SK-N-SH treated with all-trans-retinoic acid at 6 μM for 48 hours (cell line): ENCODE data around the gene TEN1.

ENCODE experiments used
- ATAC-seq: fragments of 200-7000 bp; cut with Tn5 transposase; 3 replicates; pipeline ENCODE4 v1.9.1; 2020; ENCODE audit warnings: mild to moderate bottlenecking, moderate library complexity
- ARNTL ChIP-seq: fragments of 450-650 bp; formaldehyde crosslinking; IDR thresholded peaks from 2 replicates; pipeline ENCODE4 v1.5.0; 2020; ENCODE audit warnings: low read depth, mild to moderate bottlenecking, moderate library complexity, borderline replicate concordance
- CSDC2 ChIP-seq: fragments of 250-450 bp; sonication (Bioruptor Pico); IDR thresholded peaks from 2 replicates; pipeline ENCODE4 v1.5.0; 2020; ENCODE audit warnings: mild to moderate bottlenecking, moderate library complexity
- ESRRG ChIP-seq: fragments of 250-450 bp; sonication (Bioruptor Pico); IDR thresholded peaks from 2 replicates; pipeline ENCODE4 v1.6.1; 2021; ENCODE audit warnings: mild to moderate bottlenecking
- GLIS3 ChIP-seq: fragments of 250-450 bp; sonication (Bioruptor Pico); IDR thresholded peaks from 2 replicates; pipeline ENCODE4 v1.5.0; 2020; ENCODE audit warnings: mild to moderate bottlenecking, moderate library complexity
- ISL1 ChIP-seq: fragments of 250-450 bp; sonication (Bioruptor Pico); IDR thresholded peaks from 2 replicates; pipeline ENCODE4 v2.1.2; 2022; ENCODE audit warnings: mild to moderate bottlenecking, moderate library complexity
- OSR1 ChIP-seq: fragments of 250-450 bp; sonication (Bioruptor Pico); IDR thresholded peaks from 2 replicates; pipeline ENCODE4 v1.8.0; 2022; ENCODE audit warnings: moderate library complexity, mild to moderate bottlenecking, inconsistent platforms
- PPARA ChIP-seq: fragments of 250-450 bp; sonication (Bioruptor Pico); IDR thresholded peaks from 2 replicates; pipeline ENCODE4 v1.5.0; 2020; ENCODE audit warnings: mild to moderate bottlenecking, borderline replicate concordance
- RARB ChIP-seq: fragments of 250-450 bp; sonication (Bioruptor Pico); IDR thresholded peaks from 2 replicates; pipeline ENCODE4 v1.8.0; 2021; ENCODE audit warnings: mild to moderate bottlenecking, moderate library complexity
- SNAI2 ChIP-seq: fragments of 250-450 bp; sonication (Bioruptor Pico); IDR thresholded peaks from 2 replicates; pipeline ENCODE4 v1.5.0; 2020; ENCODE audit warnings: mild to moderate bottlenecking, moderate library complexity
- TCF4 ChIP-seq: fragments of 250-450 bp; sonication (Bioruptor Pico); IDR thresholded peaks from 2 replicates; pipeline ENCODE4 v1.8.0; 2021; ENCODE audit warnings: mild to moderate bottlenecking, moderate library complexity, borderline replicate concordance
- TOX ChIP-seq: fragments of 250-450 bp; sonication (Bioruptor Pico); IDR thresholded peaks from 2 replicates; pipeline ENCODE4 v1.8.0; 2021; ENCODE audit warnings: mild to moderate bottlenecking, moderate library complexity, borderline replicate concordance
- ZC3H10 ChIP-seq: fragments of 250-450 bp; sonication (Bioruptor Pico); IDR thresholded peaks from 2 replicates; pipeline ENCODE4 v1.5.1; 2021; ENCODE audit warnings: mild to moderate bottlenecking, moderate library complexity
- ZFP30 ChIP-seq: fragments of 450-650 bp; formaldehyde crosslinking; IDR thresholded peaks from 2 replicates; pipeline ENCODE4 v1.5.0; 2022; ENCODE audit warnings: mild to moderate bottlenecking, moderate library complexity
- ZNF70 ChIP-seq: fragments of 450-650 bp; formaldehyde crosslinking; IDR thresholded peaks from 2 replicates; pipeline ENCODE4 v1.5.0; 2020; ENCODE audit warnings: mild to moderate bottlenecking, moderate library complexity
- ZNF8 ChIP-seq: fragments of 450-650 bp; formaldehyde crosslinking; IDR thresholded peaks from 2 replicates; pipeline ENCODE4 v1.5.0; 2020; ENCODE audit warnings: mild to moderate bottlenecking, moderate library complexity
- TF ChIP-seq, protein P1 (sequence below): fragments of 250-450 bp; sonication (Bioruptor Pico); IDR thresholded peaks from 2 replicates; pipeline ENCODE4 v1.5.0; 2020; ENCODE audit warnings: mild to moderate bottlenecking, moderate library complexity
- TF ChIP-seq, protein P2 (sequence below): fragments of 250-450 bp; sonication (Bioruptor Pico); IDR thresholded peaks from 2 replicates; pipeline ENCODE4 v1.8.0; 2020; ENCODE audit warnings: mild to moderate bottlenecking, moderate library complexity, borderline replicate concordance
- TF ChIP-seq, protein P3 (sequence below): fragments of 250-450 bp; sonication (Bioruptor Pico); IDR thresholded peaks from 2 replicates; pipeline ENCODE4 v1.5.1; 2021; ENCODE audit warnings: mild to moderate bottlenecking, moderate library complexity
- TF ChIP-seq, protein P4 (sequence below): fragments of 250-450 bp; sonication (Bioruptor Pico); IDR thresholded peaks from 2 replicates; pipeline ENCODE4 v1.8.0; 2021; ENCODE audit warnings: low read depth, mild to moderate bottlenecking, moderate library complexity, borderline replicate concordance
- TF ChIP-seq, protein P5 (sequence below): fragments of 250-450 bp; sonication (Bioruptor Pico); IDR thresholded peaks from 2 replicates; pipeline ENCODE4 v1.5.1; 2020; ENCODE audit warnings: low read depth, mild to moderate bottlenecking, moderate library complexity

The TEN1 gene

DNA sequence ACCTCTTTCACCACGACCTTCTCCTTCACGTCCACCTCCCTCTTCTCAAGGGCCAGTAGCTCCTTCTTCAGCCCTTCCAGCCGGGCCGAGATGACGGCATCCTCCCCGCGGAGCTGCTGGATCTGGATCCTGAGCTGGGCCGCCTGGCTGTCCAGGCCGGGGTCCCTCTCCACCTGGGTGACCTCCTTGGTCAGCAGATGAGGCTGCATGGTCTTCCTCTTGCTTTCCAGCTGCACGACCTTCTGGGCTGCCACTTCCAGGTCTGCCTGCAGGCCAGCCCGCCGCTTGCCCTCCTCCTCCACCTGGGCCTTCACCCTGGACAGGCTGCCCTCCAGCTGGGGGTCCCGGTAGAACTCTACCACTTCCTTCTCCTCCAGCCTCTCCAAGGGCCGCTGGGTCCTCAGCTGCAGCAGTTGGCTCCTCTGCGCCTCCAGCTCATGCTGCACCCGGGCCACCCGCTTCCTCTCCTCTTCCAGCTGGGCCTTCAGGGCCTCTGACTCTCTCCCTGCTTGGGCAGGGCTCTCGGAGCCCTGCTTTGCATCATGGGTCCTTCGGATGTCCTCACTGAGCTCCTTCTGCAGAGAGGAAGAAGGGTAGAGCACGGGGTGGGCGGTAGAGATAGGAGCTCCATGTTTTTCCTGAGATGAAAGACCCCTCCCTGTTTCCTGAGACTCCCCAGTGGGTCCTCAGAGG, 31.1 kb downstream of the TEN1 start (continued):
- TF ChIP-seq, protein P1, sequence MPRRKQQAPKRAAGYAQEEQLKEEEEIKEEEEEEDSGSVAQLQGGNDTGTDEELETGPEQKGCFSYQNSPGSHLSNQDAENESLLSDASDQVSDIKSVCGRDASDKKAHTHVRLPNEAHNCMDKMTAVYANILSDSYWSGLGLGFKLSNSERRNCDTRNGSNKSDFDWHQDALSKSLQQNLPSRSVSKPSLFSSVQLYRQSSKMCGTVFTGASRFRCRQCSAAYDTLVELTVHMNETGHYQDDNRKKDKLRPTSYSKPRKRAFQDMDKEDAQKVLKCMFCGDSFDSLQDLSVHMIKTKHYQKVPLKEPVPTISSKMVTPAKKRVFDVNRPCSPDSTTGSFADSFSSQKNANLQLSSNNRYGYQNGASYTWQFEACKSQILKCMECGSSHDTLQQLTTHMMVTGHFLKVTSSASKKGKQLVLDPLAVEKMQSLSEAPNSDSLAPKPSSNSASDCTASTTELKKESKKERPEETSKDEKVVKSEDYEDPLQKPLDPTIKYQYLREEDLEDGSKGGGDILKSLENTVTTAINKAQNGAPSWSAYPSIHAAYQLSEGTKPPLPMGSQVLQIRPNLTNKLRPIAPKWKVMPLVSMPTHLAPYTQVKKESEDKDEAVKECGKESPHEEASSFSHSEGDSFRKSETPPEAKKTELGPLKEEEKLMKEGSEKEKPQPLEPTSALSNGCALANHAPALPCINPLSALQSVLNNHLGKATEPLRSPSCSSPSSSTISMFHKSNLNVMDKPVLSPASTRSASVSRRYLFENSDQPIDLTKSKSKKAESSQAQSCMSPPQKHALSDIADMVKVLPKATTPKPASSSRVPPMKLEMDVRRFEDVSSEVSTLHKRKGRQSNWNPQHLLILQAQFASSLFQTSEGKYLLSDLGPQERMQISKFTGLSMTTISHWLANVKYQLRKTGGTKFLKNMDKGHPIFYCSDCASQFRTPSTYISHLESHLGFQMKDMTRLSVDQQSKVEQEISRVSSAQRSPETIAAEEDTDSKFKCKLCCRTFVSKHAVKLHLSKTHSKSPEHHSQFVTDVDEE (CRISPR knock-in tag), result no peak
- TF ChIP-seq, all 23 proteins: peak for 0

DNA sequence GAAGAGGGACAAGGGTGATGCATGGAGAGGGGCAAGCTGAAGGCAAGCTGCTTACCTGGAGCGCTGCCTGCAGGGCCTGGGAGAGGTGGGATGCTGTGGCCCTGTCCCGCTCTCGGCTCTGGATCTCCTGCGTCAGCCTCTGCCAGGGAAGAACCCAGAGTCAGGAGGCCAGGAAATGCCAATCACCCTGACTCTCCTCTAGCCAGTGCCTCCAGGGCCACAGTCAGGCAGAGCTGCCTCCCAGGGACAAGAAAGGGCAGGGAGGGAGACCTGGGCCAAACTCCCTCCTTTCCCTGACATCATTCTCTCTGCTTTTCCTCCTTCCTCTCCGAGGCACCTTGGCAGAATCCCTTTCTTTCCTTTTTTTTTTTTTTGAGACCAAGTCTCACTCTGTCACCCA, 32.9 kb downstream of the TEN1 start:
- ATAC-seq, result no peak
- TF ChIP-seq ESRRG (CRISPR knock-in tag), result no peak
- TF ChIP-seq, protein P1 (CRISPR knock-in tag), result no peak
- TF ChIP-seq, protein P2, sequence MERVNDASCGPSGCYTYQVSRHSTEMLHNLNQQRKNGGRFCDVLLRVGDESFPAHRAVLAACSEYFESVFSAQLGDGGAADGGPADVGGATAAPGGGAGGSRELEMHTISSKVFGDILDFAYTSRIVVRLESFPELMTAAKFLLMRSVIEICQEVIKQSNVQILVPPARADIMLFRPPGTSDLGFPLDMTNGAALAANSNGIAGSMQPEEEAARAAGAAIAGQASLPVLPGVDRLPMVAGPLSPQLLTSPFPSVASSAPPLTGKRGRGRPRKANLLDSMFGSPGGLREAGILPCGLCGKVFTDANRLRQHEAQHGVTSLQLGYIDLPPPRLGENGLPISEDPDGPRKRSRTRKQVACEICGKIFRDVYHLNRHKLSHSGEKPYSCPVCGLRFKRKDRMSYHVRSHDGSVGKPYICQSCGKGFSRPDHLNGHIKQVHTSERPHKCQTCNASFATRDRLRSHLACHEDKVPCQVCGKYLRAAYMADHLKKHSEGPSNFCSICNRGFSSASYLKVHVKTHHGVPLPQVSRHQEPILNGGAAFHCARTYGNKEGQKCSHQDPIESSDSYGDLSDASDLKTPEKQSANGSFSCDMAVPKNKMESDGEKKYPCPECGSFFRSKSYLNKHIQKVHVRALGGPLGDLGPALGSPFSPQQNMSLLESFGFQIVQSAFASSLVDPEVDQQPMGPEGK (CRISPR knock-in tag), result no peak
- TF ChIP-seq, protein P3, sequence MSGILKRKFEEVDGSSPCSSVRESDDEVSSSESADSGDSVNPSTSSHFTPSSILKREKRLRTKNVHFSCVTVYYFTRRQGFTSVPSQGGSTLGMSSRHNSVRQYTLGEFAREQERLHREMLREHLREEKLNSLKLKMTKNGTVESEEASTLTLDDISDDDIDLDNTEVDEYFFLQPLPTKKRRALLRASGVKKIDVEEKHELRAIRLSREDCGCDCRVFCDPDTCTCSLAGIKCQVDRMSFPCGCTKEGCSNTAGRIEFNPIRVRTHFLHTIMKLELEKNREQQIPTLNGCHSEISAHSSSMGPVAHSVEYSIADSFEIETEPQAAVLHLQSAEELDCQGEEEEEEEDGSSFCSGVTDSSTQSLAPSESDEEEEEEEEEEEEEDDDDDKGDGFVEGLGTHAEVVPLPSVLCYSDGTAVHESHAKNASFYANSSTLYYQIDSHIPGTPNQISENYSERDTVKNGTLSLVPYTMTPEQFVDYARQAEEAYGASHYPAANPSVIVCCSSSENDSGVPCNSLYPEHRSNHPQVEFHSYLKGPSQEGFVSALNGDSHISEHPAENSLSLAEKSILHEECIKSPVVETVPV (CRISPR knock-in tag), result no peak
- no peak for TF ChIP-seq RARB (CRISPR knock-in tag)
- no peak for TF ChIP-seq TCF4 (CRISPR knock-in tag)
- TF ChIP-seq PPARA (CRISPR knock-in tag), result no peak
- TF ChIP-seq ISL1 (CRISPR knock-in tag), result no peak
- TF ChIP-seq ARNTL (CRISPR knock-in tag), result no peak
- no peak for TF ChIP-seq ZNF8
- TF ChIP-seq SNAI2 (CRISPR knock-in tag), result no peak
- TF ChIP-seq ZFP30 (CRISPR knock-in tag), result no peak
- no peak for TF ChIP-seq GLIS3 (CRISPR knock-in tag)
- TF ChIP-seq CSDC2 (CRISPR knock-in tag), result no peak
- TF ChIP-seq, protein P4, sequence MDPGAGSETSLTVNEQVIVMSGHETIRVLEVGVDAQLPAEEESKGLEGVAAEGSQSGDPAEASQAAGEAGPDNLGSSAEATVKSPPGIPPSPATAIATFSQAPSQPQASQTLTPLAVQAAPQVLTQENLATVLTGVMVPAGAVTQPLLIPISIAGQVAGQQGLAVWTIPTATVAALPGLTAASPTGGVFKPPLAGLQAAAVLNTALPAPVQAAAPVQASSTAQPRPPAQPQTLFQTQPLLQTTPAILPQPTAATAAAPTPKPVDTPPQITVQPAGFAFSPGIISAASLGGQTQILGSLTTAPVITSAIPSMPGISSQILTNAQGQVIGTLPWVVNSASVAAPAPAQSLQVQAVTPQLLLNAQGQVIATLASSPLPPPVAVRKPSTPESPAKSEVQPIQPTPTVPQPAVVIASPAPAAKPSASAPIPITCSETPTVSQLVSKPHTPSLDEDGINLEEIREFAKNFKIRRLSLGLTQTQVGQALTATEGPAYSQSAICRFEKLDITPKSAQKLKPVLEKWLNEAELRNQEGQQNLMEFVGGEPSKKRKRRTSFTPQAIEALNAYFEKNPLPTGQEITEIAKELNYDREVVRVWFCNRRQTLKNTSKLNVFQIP (CRISPR knock-in tag), result no peak
- no peak for TF ChIP-seq ZC3H10 (CRISPR knock-in tag)
- TF ChIP-seq OSR1 (CRISPR knock-in tag), result no peak
- no peak for TF ChIP-seq TOX (CRISPR knock-in tag)
- TF ChIP-seq, protein P5, sequence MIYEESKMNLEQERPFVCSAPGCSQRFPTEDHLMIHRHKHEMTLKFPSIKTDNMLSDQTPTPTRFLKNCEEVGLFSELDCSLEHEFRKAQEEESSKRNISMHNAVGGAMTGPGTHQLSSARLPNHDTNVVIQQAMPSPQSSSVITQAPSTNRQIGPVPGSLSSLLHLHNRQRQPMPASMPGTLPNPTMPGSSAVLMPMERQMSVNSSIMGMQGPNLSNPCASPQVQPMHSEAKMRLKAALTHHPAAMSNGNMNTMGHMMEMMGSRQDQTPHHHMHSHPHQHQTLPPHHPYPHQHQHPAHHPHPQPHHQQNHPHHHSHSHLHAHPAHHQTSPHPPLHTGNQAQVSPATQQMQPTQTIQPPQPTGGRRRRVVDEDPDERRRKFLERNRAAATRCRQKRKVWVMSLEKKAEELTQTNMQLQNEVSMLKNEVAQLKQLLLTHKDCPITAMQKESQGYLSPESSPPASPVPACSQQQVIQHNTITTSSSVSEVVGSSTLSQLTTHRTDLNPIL (CRISPR knock-in tag), result no peak
- TF ChIP-seq ZNF70 (CRISPR knock-in tag), result no peak
